Activated CD4-positive, alpha-beta T cell treated with anti-CD3 and anti-CD28 coated beads, Interleukin-10, Interleukin-2, amounts not matched to agents 100 ng/mL and 50 ng/mL, durations not matched to agents 16 hours and 8 hours (primary cell): ENCODE results near the gene KCNIP4.
A peak's percentile ranks its signal among the peaks of the same experiment; 100 is the strongest.

Experiments used
- DNase-seq: peaks from one replicate; pipeline ENCODE4 v3.0.0-alpha.2; 2020

KCNIP4 gene

GRCh38 chr4:21753084-21753760, 195.3 kb downstream of the KCNIP4 start:
- no peak for DNase-seq

GRCh38 chr4:21752616-21753015, 196.0 kb downstream of the KCNIP4 start:
- no peak for DNase-seq

- DNase-seq = no peak
These were observed 198.6 kb downstream of the KCNIP4 start for GRCh38 chr4:21749924-21750323.

- DNase-seq = no peak
These were observed 199.2 kb downstream of the KCNIP4 start for GRCh38 chr4:21749412-21749811.

GRCh38 chr4:21744046-21744445, 204.5 kb downstream of the KCNIP4 start:
- DNase-seq = no peak

- no peak for DNase-seq
These were observed 206.2 kb downstream of the KCNIP4 start for GRCh38 chr4:21742326-21742725.

- no peak for DNase-seq
These were observed 209.8 kb downstream of the KCNIP4 start for GRCh38 chr4:21738821-21739220.

GRCh38 chr4:21735866-21736265, 212.7 kb downstream of the KCNIP4 start:
- DNase-seq = no peak

GRCh38 chr4:21733894-21734630, 214.5 kb downstream of the KCNIP4 start:
- DNase-seq = no peak

- no peak for DNase-seq
These were observed 220.3 kb downstream of the KCNIP4 start for GRCh38 chr4:21728304-21728703.

GRCh38 chr4:21726255-21726815, 222.2 kb downstream of the KCNIP4 start:
- no peak for DNase-seq

GRCh38 chr4:21722157-21722839, 226.3 kb downstream of the KCNIP4 start:
- DNase-seq = no peak

- no peak for DNase-seq
These were observed 232.0 kb downstream of the KCNIP4 start for GRCh38 chr4:21716531-21716930.

- no peak for DNase-seq
These were observed 238.3 kb downstream of the KCNIP4 start for GRCh38 chr4:21710179-21710835.

GRCh38 chr4:21709761-21710160, 238.8 kb downstream of the KCNIP4 start:
- DNase-seq = no peak

GRCh38 chr4:21709031-21709430, 239.5 kb downstream of the KCNIP4 start:
- no peak for DNase-seq

GRCh38 chr4:21699446-21699845, 249.1 kb downstream of the KCNIP4 start:
- no peak for DNase-seq

- DNase-seq = peak; percentile 0
These were observed 251.0 kb downstream of the KCNIP4 start for GRCh38 chr4:21697583-21697982.

GRCh38 chr4:21695141-21695540, 253.4 kb downstream of the KCNIP4 start:
- no peak for DNase-seq

- no peak for DNase-seq
These were observed 256.3 kb downstream of the KCNIP4 start for GRCh38 chr4:21692241-21692640.

- DNase-seq = no peak
These were observed 259.8 kb downstream of the KCNIP4 start for GRCh38 chr4:21688596-21689265.

GRCh38 chr4:21685911-21686310, 262.7 kb downstream of the KCNIP4 start:
- no peak for DNase-seq
